Measurements from ENCODE around the gene ELF2.
A peak's percentile ranks its signal among the peaks of the same experiment; 100 is the strongest.
"Not testable (repeated sequence)": the region's sequence is repeated elsewhere in the genome, so short reads cannot be mapped to it uniquely, and the experiment has no call there.

The ELF2 gene

DNA sequence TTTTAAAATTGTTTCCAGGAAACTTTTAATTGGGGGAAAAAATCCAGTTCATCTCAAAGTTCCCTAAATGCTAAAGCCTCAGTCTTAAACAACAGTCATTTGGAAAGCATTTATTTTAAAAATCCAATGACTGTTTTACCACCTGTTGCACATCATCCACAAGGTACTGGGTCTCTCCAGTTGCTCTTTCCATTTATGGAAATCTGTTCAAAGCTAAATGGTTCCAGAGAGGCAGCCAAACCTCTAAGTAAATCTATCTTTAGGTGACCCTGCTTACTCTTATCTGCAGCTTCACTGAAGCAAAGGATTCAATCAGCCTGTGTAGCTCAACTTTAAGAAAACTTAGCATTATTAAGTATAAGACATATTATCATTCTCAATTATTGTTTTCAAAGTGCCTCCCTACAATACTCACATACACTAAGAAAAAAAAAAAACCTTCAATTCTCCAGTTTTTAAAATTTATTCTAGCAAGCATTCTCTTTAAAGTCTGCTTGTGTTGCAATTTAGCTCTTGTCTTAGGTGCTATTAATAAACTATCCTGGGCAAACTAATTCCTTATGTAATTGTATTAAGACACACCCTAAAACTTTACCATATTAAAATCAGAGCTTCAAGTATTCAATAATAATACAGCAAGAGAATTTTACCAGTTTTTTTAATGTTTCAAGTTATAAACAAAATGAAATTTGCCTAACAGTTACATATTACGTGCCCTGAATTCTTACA is 100.8 kb downstream of the ELF2 start:
- no peak for DNase-seq

DNA sequence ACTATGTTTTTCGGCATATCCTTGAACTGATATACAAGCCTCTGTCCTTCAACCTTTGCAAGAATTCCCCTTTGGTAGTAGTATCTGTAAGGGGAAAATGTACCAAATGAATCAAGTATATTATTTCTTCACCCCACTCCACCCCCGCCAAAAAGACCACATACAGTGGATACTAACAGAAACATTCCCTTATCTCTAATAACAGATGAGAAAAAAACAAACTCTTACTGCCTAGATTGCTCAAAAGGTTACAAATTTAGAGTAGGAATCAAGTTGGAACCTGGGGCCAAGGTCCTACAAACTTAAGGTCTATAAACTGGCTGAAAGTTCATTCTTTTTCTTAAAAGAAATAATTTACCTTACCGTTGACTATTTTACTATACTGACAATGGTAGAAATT is 116.4 kb downstream of the ELF2 start:
- no peak for DNase-seq

DNA sequence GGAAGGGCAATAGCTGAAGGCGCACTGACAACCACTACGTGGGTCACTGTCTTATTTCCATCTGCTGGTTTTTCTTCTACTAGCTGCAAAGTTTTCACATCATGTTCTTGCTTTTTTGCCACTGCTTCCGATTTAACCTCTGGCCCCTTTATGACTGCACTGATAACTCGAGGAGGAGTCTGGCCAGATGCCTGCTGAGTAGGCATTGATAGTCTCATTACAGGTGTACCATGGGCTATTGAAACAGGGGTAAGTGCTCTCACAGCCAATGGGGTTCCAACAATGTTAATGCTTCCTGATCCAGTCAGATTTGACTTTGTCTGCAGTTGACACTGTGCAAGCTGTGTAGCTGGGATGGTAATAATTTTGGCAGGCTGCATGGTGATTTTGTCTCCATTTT is 118.0 kb downstream of the ELF2 start:
- DNase-seq: not testable (repeated sequence)

DNA sequence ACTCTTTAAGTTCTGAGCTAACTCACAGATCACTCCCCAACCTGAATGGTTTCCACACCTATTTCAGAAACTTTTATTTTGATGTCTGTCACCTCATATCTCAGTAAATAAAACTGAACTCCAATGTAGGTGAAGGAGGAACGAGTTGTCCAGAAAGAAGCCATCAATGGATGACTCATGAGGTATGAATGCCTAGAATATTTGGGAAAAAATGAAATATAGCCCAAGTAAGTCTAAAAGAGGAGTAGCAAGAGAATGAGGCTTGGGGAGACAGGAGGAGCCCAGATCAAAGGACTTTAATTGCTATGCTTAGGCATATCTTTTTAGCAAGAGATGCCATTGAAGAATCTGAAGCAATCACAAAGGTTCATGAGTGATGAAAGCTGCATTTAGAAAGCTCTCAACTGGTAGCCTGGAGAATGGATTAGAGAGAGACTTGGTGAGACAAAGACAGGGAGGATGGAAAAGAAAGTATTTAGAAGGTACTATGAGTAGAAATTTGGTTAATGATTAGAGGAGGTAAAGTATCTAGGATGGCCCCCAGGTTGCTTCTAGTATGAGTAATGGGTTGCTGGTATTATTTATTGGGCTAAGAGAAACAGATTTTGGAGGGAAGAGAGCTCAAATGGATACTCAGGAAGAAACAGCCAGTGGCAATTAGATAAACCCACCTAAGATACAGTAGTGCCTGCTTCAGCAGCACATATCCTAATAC is 122.1 kb downstream of the ELF2 start:
- DNase-seq: no peak

DNA sequence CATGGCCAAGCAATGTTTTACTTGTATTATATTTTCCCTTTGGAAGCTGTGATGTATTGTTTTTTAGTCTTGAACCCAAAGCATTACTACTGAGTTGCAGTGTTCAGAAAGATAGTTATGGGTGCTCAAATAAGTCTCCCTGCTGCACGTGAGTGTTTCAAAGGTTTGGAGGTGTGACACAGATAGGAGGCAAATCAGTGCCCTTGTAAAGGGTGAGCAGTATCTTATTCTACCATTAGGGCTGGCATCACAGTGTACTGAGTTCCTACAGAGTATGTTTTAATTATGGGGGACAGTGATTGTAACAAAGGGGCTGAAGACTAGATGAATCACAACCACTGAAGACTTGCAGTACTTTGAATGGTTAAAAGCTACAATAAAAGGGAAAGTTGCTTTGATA is 123.1 kb downstream of the ELF2 start:
- DNase-seq: no peak

DNA sequence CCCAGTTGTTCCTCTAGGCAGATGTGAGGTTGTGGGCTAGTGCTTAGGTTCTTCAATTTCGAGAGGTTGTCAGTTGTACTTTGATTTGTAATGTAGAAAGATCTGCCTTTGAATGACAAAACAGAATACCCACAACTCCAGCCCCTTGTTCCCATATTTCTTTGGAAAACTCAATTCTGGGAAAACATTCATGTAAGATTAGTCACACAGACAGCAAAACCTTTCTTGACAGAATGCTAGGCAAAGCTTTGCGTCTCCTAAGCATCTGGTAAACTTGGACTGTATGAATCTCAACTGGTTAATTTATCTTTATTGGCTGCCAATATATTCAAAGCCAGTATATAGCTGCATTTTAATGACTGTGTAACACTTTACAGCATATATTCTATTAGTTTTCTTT is 126.6 kb downstream of the ELF2 start:
- peak in 1 of 3 donors; percentile 49 for DNase-seq

DNA sequence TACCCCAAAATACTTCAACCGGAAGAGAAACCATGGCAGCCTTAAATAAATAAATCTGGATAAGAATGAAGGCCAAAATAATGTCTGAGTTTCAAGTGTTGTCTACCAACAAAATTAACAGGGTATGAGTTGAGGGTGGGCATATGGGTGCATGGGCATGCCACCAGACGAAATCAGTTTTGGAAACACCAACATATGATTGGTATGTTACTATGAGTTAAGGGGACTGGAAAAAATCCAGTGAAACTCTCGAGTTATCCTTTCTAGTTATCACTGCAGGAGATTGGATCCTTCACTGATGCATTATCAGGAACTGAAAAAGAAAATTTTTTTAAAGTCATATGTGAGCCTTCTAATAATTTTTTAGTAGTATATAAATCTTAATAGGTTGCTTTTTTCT is 129.0 kb downstream of the ELF2 start:
- no peak for DNase-seq

DNA sequence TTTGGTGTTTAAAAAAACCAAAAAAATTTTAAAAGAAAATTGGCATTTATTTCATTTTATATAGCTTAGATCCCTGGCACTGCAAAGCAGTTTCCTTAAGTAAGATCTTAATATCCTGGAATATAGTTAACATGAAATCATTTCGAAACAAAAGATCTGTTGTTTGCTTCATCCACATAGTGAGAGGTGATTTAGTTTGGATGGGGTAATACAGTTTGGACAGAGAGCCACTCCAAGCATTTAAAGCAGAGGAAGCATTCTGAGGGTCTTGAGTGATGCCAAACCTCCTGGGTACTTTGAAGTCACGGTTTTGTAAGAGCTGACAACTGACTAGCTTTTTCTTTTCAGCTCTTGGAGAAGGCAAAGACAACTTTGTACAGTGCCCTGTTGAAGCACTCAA is 132.7 kb downstream of the ELF2 start:
- DNase-seq: peak in 1 of 3 donors; percentile 22

DNA sequence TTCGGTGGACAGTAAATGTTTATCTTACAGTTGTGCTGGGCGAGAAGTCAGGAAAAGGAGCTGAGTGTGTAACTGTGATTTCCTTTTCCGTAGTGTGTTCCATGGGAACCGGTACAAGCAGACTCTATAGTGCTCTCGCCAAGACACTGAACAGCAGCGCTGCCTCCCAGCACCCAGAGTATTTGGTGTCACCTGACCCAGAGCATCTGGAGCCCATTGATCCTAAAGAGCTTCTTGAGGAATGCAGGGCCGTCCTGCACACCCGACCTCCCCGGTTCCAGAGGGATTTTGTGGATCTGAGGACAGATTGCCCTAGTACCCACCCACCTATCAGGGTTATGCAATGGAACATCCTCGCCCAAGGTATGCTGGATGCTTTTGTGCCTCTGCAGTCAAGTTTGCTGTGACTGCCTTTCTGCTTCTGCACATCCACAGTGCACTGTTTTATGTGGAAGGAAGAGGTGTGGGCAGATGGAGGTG is 134.0 kb downstream of the ELF2 start:
- DNase-seq: peak in 1 of 3 donors; percentile 27

DNA sequence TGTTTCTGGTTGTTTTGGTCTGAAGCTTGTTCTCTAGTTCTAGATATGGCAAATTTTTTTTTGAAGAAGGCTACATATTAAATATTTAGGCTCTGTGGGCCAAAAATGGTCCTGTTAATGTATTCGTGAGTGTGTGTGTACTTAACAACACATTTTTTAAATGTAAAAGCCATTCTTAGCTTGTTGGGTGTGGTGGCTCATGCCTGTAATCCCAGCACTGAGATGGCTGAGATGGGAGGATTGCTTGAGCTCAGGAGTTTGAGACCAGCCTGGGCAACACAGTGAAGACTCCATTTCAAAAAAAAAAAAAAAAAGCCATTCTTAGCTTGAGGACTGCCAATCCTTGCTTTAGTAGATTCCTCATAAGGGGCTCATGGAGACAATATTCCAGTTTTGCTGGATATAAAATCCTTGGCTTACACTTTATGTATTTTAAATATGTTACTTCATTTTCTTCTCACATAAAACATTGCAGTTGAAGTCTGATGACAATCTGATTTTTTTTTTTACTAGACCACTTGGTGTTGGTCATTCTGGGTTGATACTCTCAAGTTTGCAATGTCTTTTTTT is 138.1 kb downstream of the ELF2 start:
- DNase-seq: no peak

DNA sequence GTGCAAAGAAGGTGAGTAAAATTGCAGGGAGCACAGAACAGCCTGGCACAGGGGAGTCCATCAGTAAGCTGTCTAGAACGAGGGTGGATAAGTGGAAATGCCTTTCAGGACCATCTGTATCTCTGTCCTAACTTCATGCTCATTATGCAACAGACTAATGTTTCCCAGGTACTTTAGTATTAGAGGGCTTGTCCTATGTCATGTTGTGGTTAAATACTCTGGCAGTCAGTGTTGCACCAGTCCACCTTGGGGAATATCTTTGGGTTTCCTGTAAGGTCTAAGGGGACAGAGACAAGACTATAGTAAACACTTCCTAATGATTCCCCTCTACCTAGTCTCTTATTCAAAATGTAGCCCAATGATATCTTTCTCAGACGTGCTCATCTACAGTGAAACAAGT is 140.1 kb downstream of the ELF2 start:
- DNase-seq: no peak

DNA sequence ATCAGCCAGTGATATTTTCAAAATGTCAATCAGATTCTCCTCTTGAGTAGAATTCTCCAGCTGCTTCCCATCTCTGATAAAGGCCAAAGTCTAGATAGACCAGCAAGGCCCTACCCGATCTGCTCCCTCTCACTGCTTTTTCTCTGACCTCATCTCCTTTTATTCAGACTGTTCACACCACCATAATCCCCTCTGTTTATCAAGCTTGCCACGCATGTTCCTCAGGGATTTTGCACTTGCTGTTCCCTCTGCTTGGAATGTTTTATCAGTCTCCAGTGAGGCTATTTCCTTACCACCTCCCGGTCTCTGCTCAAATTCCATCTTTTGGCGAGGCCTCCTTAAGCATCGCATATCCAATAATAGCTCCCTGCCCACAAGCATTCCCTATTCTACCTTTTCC is 141.4 kb downstream of the ELF2 start:
- no peak for DNase-seq

DNA sequence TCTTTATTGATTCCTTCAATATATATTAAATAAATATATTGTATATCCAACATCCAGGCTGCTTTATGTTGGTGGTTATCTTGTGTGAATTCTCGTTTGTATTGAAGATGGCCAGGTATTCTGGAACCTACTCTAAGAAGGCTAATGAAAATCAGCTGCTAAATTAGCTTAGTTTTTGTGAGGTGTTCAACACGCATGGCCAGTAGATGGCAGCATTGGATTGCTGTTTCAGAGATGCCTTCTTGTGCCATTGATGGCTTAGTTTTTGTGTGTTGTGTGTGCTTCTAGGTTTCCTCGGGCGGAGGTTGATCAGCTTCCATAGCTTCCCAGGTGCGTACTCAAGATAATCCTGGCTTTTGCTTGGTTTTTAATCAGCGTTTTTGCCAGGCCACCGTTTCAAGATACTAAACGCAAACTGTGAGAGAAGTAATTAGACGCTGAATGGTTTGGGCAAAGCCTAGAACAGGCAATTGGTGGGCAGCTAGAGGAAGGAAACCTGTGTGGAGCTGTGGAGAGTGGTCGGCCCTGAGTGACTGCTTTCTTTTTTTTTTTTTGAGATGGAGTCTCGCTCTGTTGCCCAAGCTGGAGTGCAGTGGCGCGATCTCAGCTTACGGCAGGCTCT is 146.3 kb downstream of the ELF2 start:
- DNase-seq: peak; percentile 69 to 74 (median 70)

DNA sequence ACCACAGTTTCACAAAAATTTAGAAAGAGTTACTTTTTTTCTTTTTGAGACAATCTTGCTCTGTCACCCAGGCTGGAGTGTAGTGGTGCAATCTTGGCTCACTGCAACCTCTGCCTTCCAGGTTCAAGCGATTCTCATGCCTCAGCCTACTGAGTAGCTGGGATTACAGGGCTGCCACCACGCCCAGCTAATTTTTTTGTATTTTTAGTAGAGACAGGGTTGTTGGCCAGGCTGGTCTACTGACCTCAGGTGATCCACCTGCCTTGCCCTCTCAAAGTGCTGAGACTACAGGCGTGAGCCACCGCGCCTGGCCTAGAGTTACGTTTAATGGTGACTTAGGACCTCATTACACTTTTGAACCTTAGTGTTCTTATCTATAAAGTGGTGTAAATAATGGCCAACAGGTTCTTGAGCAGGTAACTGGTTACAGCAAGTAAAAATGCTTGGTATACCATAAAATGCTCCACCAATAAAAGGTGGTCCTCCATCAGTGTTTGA is 147.1 kb downstream of the ELF2 start:
- DNase-seq: peak in 1 of 3 donors; percentile 7

DNA sequence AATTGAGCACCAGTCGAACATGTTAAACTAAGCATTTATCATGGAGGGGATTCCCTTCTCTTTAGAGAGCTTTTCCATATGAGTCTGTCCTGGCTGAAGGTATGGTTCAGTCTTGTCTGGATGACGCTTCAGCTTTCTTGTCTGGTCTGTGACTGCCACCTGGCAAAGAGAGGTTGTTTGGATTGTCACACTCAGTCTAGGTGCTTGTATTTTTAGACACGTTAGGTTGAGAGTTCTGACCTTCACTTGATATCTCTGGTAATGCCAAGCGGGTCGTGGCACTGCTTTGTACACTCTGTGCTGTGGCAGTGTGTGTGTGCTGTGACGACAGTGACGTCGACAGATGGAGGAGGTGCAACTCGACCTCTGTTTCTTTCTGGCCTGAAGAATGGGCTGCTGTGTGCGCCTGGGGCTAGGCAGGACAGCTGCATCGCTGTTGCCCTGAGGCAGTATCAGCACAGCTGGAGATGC is 148.8 kb downstream of the ELF2 start:
- peak in 1 of 3 donors; percentile 17 for DNase-seq

DNA sequence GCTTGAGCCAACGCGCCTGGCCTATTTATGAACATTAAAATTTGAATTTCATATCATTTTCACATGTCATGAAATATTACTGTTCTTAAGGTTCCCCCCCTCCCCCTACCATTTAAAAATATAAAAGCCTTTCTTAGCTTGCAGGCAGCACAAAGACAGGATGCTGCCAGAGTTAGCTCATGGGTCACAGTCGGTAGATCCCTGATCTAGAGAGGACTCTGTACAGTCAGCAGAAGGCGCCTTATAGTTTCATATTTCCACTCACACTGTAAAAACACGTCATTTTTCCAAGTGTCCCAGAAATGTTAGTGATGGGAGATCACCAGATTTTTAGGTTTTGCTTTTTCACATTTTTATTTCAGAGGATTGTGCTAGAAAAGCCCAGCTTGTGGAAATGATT is 149.2 kb downstream of the ELF2 start:
- DNase-seq: no peak

DNA sequence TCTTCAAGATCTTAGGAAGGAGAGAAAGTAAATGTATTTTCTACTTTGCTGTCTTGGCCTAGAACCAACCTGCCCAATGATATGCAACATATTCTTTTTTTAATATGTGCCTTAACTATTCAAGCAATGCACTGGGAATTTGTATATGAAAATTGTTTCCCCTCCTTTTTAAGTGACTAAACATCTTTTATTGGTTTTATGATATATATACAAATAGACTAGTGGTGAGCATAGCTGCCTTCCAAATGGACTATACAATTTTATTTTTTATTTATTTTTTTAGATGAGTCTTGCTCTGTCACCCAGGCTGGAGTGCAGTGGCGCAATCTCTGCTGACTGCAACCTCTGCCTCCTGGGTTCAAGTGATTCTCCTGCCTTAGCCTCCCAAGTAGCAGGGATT is 151.2 kb downstream of the ELF2 start:
- peak in 1 of 3 donors; percentile 27 for DNase-seq

DNA sequence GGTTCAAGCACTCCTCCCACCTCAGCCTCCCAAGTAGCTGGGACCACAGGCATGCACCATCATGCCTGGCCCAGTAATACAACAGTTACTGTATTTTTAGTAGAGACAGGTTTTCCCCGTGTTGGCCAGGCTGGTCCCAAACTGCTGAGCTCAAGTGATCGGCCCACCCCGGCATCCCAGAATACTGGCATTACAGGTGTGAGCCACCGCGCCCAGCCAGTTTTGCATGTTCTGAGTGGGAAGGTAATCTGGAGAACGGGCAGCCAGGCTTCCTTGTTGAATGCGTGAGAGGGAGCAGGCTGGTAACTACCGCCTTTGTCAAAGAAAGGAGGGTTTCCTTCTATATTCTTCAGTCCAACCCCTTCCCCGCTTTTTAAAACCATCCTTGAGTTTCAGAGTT is 152.3 kb downstream of the ELF2 start:
- no peak for DNase-seq

DNA sequence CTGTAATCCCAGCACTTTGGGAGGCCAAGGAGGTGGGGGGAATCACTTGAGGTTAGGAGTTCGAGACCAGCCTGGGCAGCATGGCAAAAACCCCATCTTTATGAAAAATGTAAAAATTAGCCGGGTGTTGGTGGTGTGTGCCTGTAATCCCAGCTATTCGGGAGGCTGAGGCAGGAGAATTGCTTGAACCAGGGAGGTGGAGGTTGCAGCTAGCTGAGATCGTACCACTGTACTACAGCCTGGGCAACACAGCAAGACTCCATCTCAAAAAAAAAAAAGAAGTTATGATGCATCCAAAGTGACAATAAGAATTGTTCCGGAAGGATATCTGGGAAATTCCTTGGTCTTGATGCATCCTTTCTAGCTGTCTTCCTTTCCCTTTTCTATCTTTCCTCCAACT is 154.2 kb downstream of the ELF2 start:
- no peak for DNase-seq

DNA sequence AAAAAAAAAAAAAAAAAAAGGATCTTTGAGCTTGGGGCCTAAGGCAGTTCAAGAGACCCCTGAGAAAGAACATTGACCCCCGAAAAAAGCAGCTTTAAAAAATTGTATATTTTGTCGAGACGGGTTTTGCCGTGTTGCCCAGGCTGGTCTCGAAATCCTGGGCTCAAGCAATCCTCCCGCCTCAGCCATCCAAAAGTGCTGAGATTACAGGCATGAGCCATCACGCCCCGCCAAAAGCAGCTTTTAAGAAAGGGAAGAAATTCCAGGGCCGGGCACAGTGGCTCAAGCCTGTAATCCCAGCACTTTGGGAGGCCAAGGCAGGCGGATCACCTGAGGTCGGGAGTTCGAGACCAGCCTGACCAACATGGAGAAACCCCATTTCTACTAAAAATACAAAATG is 155.9 kb downstream of the ELF2 start:
- DNase-seq: peak in 1 of 3 donors; percentile 51

DNA sequence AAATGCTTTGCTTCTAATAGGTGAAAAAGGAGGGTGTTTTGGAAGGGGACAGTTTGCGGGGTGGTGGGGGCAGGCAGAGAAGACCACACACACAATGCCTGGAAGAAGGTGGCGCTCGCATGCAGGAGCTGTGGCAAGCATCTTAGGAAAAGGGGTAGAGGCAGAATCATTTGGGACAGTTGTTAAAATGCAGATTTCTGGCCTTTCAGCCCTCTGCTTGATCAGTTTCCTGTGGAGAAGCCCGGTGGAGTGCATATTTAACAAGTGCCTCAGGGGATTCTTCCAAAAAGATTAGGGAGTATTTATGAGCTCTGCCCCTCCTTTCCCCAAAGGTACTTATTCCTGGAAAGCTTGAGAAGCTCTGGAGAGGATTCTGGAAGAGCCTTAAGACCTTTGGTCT is 156.6 kb downstream of the ELF2 start:
- DNase-seq: peak in 1 of 3 donors; percentile 20

DNA sequence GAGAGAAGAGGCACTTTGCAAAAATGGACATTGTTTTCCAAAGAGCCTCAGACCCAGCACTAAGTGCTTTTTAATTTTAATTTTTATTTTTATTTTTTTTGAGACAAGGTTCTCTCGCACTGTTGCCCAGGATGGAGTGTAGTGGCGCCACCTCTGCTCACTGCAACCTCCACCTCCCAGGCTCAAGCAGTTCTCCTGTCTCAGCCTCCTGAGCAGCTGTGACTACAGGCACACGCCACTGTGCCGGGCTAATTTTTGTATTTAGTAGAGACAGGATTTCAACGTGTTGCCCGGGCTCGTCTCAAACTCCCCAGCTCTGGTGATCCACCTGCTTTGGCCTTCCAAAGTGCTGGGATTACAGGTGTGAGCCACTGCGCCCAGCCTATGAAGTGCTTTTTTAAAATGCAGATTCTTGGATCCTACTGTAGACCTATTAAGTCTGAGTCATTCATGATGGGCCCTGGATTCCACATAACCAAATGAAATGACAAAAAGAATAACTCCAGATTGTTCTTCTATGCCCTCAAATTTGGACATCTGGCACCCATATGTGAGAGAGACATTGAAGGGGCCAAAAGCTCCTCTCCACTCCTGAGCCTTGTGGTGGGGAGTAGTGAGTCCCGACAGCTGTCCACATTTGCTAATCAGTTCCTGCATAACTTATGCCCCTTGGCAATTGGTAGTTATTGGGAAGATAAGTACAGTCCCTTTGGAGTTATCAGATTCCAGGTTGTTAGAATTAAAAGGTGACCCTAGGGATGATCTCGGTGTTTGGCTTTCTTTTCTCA is 157.9 kb downstream of the ELF2 start:
- peak in 1 of 3 donors; percentile 26 for DNase-seq

All from suppressor macrophage treated with lipopolysaccharide for 1 hour (primary cell).